HepG2 (cell line): Measurements from ENCODE around the gene KCNQ5. TPM values are rescaled to one million over a fixed set of nuclear protein-coding genes. Genes with fewer than 3 reads are reported as not detected.

Experiments
- ATAC-seq: fragments of 200-7000 bp; cut with Tn5 transposase; 3 replicates; pipeline ENCODE4 v1.9.1; 2020; ENCODE audit warnings: mild to moderate bottlenecking, moderate library complexity
- BruUV-seq: library from RNA; stranded (reverse); fragments of 400-500 nt; replicated peaks from 2 replicates; lab custom pipeline; 2021; lab: Mats Ljungman, UMichigan
- CTCF ChIA-PET: fragments of 300-600 bp; formaldehyde crosslinking; extraction: SDS; loops from one replicate; lab custom pipeline; 2021; ENCODE audit warnings: low total read pairs, inconsistent platforms, low intra/inter-chr PET ratio; lab: Yijun Ruan, JAX
- POLR2A ChIA-PET: fragments of 350-600 bp; sonication (Branson Sonifier 250); formaldehyde crosslinking; loops from one replicate; lab custom pipeline; 2020; ENCODE audit warnings: antibody characterized with exemption, inconsistent platforms; lab: Yijun Ruan, JAX
- DNase-seq: peaks from one replicate; pipeline ENCODE4 v3.0.0-alpha.2; 2015; ENCODE audit warnings: low spot score
- FAIRE-seq: peaks from 3 replicates; lab custom pipeline; 2011; peaks lifted over from hg19 to GRCh38; lab: Jason Lieb, UNC
- H2AFZ ChIP-seq: one replicate; pipeline ENCODE4 v1.6.1; 2011; ENCODE audit warnings: low read length, inconsistent platforms
- H3K27ac ChIP-seq: fragments of 300-600 bp; 3 replicates; pipeline ENCODE4 v1.8.0; 2011; ENCODE audit warnings: mixed run types, mild to moderate bottlenecking, mixed read lengths, low read length, inconsistent platforms; ENCODE audit not compliant: insufficient read depth; ENCODE audit errors: extremely low read length
- H3K27me3 ChIP-seq, 2 experiments: fragments of 200-600 bp in 1 of 2; 2 replicates in 1 of 2; 3 replicates in 1 of 2; pipeline versions ENCODE4 v1.6.0 to v1.8.0; 2011; ENCODE audit warnings: low read length in 2 of 2, mild to moderate bottlenecking in 2 of 2, moderate library complexity in 2 of 2, inconsistent platforms in 1 of 2; ENCODE audit not compliant: insufficient read depth in 2 of 2, control insufficient read depth in 1 of 2
- H3K36me3 ChIP-seq, 2 experiments: fragments of 200-600 bp in 1 of 2; replicated peaks in 1 of 2; 2 replicates in 1 of 2; 3 replicates in 1 of 2; pipeline versions ENCODE4 v1.5.1 to v1.8.0; 2011; ENCODE audit warnings: low read length in 2 of 2, inconsistent platforms in 1 of 2; ENCODE audit not compliant: insufficient read depth in 2 of 2, control insufficient read depth in 1 of 2
- H3K4me1 ChIP-seq: 2 replicates; pipeline ENCODE4 v1.5.1; 2012; ENCODE audit warnings: low read length, inconsistent platforms; ENCODE audit not compliant: insufficient read depth
- H3K4me2 ChIP-seq: 2 replicates; pipeline ENCODE4 v1.6.0; 2011; ENCODE audit warnings: low read depth, low read length, inconsistent platforms
- H3K4me3 ChIP-seq, 3 experiments: fragments of 200-600 bp in 1 of 3; sonication (generic), shearing (Covaris generic) in 1 of 3; replicated peaks in 1 of 3; 2 replicates each; pipeline ENCODE4 v1.5.1; 2011 to 2016; ENCODE audit warnings: low read length in 3 of 3, inconsistent platforms in 2 of 3, low read depth in 2 of 3, mild to moderate bottlenecking in 2 of 3, control low read depth in 1 of 3, mixed read lengths in 1 of 3; ENCODE audit not compliant: insufficient read depth in 1 of 3
- H3K79me2 ChIP-seq: one replicate; pipeline ENCODE4 v1.6.1; 2011; ENCODE audit warnings: low read length, inconsistent platforms; ENCODE audit not compliant: insufficient read depth
- H3K9ac ChIP-seq: 2 replicates; pipeline ENCODE4 v1.6.0; 2011; ENCODE audit warnings: mild to moderate bottlenecking, low read depth, low read length, inconsistent platforms; ENCODE audit not compliant: insufficient read depth
- H3K9me3 ChIP-seq: 2 replicates; pipeline ENCODE4 v1.5.1; 2012; ENCODE audit warnings: mild to moderate bottlenecking, low read length
- H4K20me1 ChIP-seq: 2 replicates; pipeline ENCODE4 v1.6.0; 2011; ENCODE audit warnings: inconsistent platforms, mild to moderate bottlenecking, low read length, moderate library complexity; ENCODE audit not compliant: insufficient read depth
- FOXK2 ChIP-seq: fragments of 450-650 bp; IDR thresholded peaks from 2 replicates; pipeline ENCODE4 v1.6.1; 2016
- HOXA3 ChIP-seq: sonication (generic); formaldehyde crosslinking; IDR thresholded peaks from 2 replicates; pipeline ENCODE4 v1.5.0; 2020; ENCODE audit warnings: missing genetic modification reagents
- ISX ChIP-seq: sonication (generic); formaldehyde crosslinking; conservative IDR thresholded peaks from 2 replicates; pipeline ENCODE4 v1.5.0; 2020; ENCODE audit warnings: missing genetic modification reagents
- MAFG ChIP-seq: sonication (generic); formaldehyde crosslinking; IDR thresholded peaks from 2 replicates; pipeline ENCODE4 v1.5.1; 2020; ENCODE audit warnings: mild to moderate bottlenecking, missing genetic modification reagents
- MED13 ChIP-seq: sonication (generic); formaldehyde crosslinking; IDR thresholded peaks from 2 replicates; pipeline ENCODE4 v1.5.0; 2020; ENCODE audit warnings: missing genetic modification reagents
- NR2F1 ChIP-seq, 2 experiments: fragments of 450-650 bp in 1 of 2; formaldehyde crosslinking in 1 of 2; IDR thresholded peaks; 2 replicates each; pipeline versions ENCODE4 v1.5.0 to v1.6.1; 2016 to 2020; ENCODE audit warnings: mild to moderate bottlenecking in 1 of 2, missing compliant biosample characterization in 1 of 2, missing genetic modification reagents in 1 of 2, moderate library complexity in 1 of 2
- PHF5A ChIP-seq: IDR thresholded peaks from one replicate; pipeline ENCODE4 v1.6.1; 2018; ENCODE audit warnings: low read depth, missing genetic modification reagents; ENCODE audit not compliant: unreplicated experiment
- RBFOX2 ChIP-seq: fragments of 200-400 bp; formaldehyde crosslinking; IDR thresholded peaks from 2 replicates; pipeline ENCODE4 v1.6.1; 2017; ENCODE audit warnings: low read depth, mild to moderate bottlenecking, low read length
- RELA ChIP-seq: sonication (generic); formaldehyde crosslinking; IDR thresholded peaks from 2 replicates; pipeline ENCODE4 v1.4.0; 2020; ENCODE audit warnings: missing genetic modification reagents
- TARDBP ChIP-seq: sonication (generic); formaldehyde crosslinking; IDR thresholded peaks from 2 replicates; pipeline ENCODE4 v1.8.0; 2022; ENCODE audit warnings: mild to moderate bottlenecking, missing genetic modification reagents
- ZBTB20 ChIP-seq: sonication (generic); formaldehyde crosslinking; IDR thresholded peaks from 2 replicates; pipeline ENCODE4 v1.8.1; 2023; ENCODE audit warnings: missing genetic modification reagents, low read depth, mild to moderate bottlenecking, borderline replicate concordance
- ZKSCAN5 ChIP-seq: sonication (generic); formaldehyde crosslinking; IDR thresholded peaks from 2 replicates; pipeline ENCODE4 v1.5.1; 2020; ENCODE audit warnings: mild to moderate bottlenecking, missing genetic modification reagents
- ZNF17 ChIP-seq: sonication (generic); formaldehyde crosslinking; IDR thresholded peaks from 2 replicates; pipeline ENCODE4 v1.5.0; 2020; ENCODE audit warnings: mild to moderate bottlenecking, missing genetic modification reagents
- ZNF432 ChIP-seq: sonication (generic); formaldehyde crosslinking; IDR thresholded peaks from 2 replicates; pipeline ENCODE4 v1.5.0; 2020; ENCODE audit warnings: missing genetic modification reagents, mild to moderate bottlenecking, borderline replicate concordance
- ZNF709 ChIP-seq: sonication (generic); formaldehyde crosslinking; IDR thresholded peaks from 2 replicates; pipeline ENCODE4 v1.5.0; 2020; ENCODE audit warnings: mild to moderate bottlenecking, missing genetic modification reagents
- ZNF720 ChIP-seq: sonication (generic); formaldehyde crosslinking; IDR thresholded peaks from 2 replicates; pipeline ENCODE4 v1.4.0; 2020; ENCODE audit warnings: missing genetic modification reagents
- ZSCAN20 ChIP-seq: sonication (generic); formaldehyde crosslinking; IDR thresholded peaks from 2 replicates; pipeline ENCODE4 v1.4.0; 2020; ENCODE audit warnings: missing genetic modification reagents, mild to moderate bottlenecking, borderline replicate concordance
- ZSCAN22 ChIP-seq: sonication (generic); formaldehyde crosslinking; IDR thresholded peaks from 2 replicates; pipeline ENCODE4 v1.4.0; 2020; ENCODE audit warnings: mild to moderate bottlenecking, missing genetic modification reagents
- WGBS: methylation state at CpG from one replicate; pipeline ENCODE4 v1.1.6; 2017; ENCODE audit warnings: low lambda C conversion rate; 5-methylcytosine and 5-hydroxymethylcytosine counted together
- in situ Hi-C: cut with HindIII; loops from 2 replicates; pipeline ENCODE4 v1.10.0; 2017; ENCODE audit warnings: low pct_unique_long_range_greater_than_20kb; ENCODE audit not compliant: extremely low pct_ligation_motif_present
- intact Hi-C: fragments of 100-400 bp; cut with micrococcal nuclease; formaldehyde crosslinking; loops from one replicate; pipeline ENCODE4 v1.10.0; 2022; ENCODE audit not compliant: unreplicated experiment
- polyA plus RNA-seq, 8 experiments: library from polyadenylated mRNA; depleted of rRNA in 3 of 8; stranded (reverse) in 7 of 8; unstranded in 1 of 8; fragments of >200 nt; fragmentation: Illumina TruSeq in 4 of 8; extraction: Trizol in 4 of 8; gene quantifications; 2 replicates each; pipeline versions ENCODE4 v1.2.1 to v1.2.3, GENCODE V29; 2011 to 2016; ENCODE audit warnings: low read depth in 4 of 8, missing spikeins in 1 of 8, mixed read lengths in 1 of 8; ENCODE audit not compliant: insufficient read depth in 1 of 8
- total RNA-seq, 5 experiments: library from RNA; depleted of rRNA; stranded (reverse); fragments of >200 nt; fragmentation: Illumina TruSeq; extraction: Trizol; gene quantifications; 2 replicates each; pipeline ENCODE4 v1.2.3, GENCODE V29; 2016; ENCODE audit warnings: low read depth in 1 of 5
- TF ChIP-seq, protein P1 (sequence below): sonication (generic); formaldehyde crosslinking; IDR thresholded peaks from 2 replicates; pipeline ENCODE4 v1.8.1; 2023; ENCODE audit warnings: mild to moderate bottlenecking, missing genetic modification reagents, borderline replicate concordance
- TF ChIP-seq, protein P2 (sequence below): sonication (generic); formaldehyde crosslinking; conservative IDR thresholded peaks from 2 replicates; pipeline ENCODE4 v1.4.0; 2020; ENCODE audit warnings: missing genetic modification reagents

KCNQ5 gene
- total and polyA plus RNA-seq, 2 of the 13 experiments (the other 11 are each of a cell fraction or from before 2014, with no cell fraction given) = 0.04 TPM; not detected in 1

DNA sequence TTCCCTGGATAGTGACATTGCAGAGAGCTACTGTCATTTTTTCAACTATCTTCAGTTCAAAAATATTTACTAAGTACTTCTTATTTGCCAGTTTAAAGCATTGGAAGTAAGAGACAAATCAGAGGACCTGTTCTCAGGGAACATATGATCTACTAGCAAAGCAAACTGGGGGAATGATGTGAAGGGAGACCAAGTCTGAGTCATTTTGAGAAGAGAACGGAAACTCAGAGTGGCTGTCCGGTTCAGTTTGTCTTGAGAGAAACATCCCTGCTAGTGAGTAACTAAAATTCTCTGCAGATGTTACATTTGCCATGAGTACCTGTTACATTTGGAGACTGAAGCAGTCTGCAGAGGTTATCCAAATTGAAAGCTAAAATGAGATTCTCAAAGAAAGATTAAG, 118.3 kb downstream of the KCNQ5 start:
- H3K4me1 ChIP-seq = no peaks in the 10 kb centered on the region
- in situ Hi-C loops (no loop called here), intact Hi-C loops (no loop called here)
- H2AFZ ChIP-seq = no peak overlapping the region
- ChIA-PET POLR2A (no interaction called here), CTCF (no interaction called here)
- no peak overlapping the region for H3K4me2 ChIP-seq
- no peak for FAIRE-seq
- BruUV-seq = no TSS peak
- ATAC-seq = no peak
- no peak overlapping the region for H3K27ac ChIP-seq
- no peaks in the 10 kb centered on the region for H3K27me3 ChIP-seq
- no peak for TF ChIP-seq ZNF17 (CRISPR knock-in tag)
- no peak for TF ChIP-seq ZNF709 (CRISPR knock-in tag)
- TF ChIP-seq HOXA3 (CRISPR knock-in tag) = no peak
- TF ChIP-seq ZKSCAN5 (CRISPR knock-in tag) = no peak
- no peak for TF ChIP-seq NR2F1 (CRISPR knock-in tag; IDR thresholded peaks at IDR 0.05)
- TF ChIP-seq, protein P1, sequence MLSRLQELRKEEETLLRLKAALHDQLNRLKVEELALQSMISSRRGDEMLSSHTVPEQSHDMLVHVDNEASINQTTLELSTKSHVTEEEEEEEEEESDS (CRISPR knock-in tag) = no peak
- TF ChIP-seq RBFOX2 = no peak
- H3K9ac ChIP-seq = no peak overlapping the region
- no peaks in the 10 kb centered on the region for H4K20me1 ChIP-seq
- H3K36me3 ChIP-seq = no peaks in the 10 kb centered on the region
- H3K4me3 ChIP-seq = no peak overlapping the region
- DNase-seq = no peak
- no peaks in the 10 kb centered on the region for H3K79me2 ChIP-seq
- WGBS = 5% methylated on average over 2 of the region's 2 CpGs
- H3K9me3 ChIP-seq = no peaks in the 10 kb centered on the region

DNA sequence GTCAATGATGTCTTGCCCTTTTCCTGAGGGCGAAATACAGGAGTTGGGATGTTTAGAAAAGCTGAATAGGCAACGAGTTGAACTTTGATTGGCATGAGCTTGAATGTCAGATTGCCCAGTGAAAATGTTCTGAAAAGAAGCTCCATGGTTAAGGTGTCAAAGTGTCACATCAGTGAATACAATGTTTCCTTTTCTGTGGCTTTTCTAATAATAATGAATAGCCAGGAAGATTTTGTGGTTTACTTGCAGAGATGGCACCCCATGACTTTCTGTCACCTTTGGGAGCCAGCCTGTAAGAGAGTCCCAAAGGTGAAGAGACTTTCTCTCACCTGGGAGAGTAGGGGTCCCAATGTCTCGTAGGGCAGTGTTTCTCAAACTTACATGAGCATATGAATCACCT, 119.2 kb downstream of the KCNQ5 start:
- no peaks in the 10 kb centered on the region for H3K36me3 ChIP-seq
- H3K27me3 ChIP-seq = no peaks in the 10 kb centered on the region
- no peak overlapping the region for H2AFZ ChIP-seq
- no peaks in the 10 kb centered on the region for H3K79me2 ChIP-seq
- H3K4me1 ChIP-seq = no peaks in the 10 kb centered on the region
- no TSS peak for BruUV-seq
- in situ Hi-C loops = no loop called here
- WGBS = 4% methylated on average over 3 of the region's 3 CpGs
- ChIA-PET CTCF (no interaction called here), POLR2A (no interaction called here)
- no peak overlapping the region for H3K4me3 ChIP-seq
- H3K9ac ChIP-seq = no peak overlapping the region
- H3K9me3 ChIP-seq = no peaks in the 10 kb centered on the region
- DNase-seq (no peak), FAIRE-seq (no peak), ATAC-seq (no peak)
- H3K27ac ChIP-seq = no peak overlapping the region
- H4K20me1 ChIP-seq = no peaks in the 10 kb centered on the region
- intact Hi-C loops = no loop called here
- H3K4me2 ChIP-seq = no peak overlapping the region
- no peak for TF ChIP-seq ZSCAN20 (CRISPR knock-in tag)
- TF ChIP-seq PHF5A (CRISPR knock-in tag) = no peak
- TF ChIP-seq FOXK2 = no peak
- TF ChIP-seq ZBTB20 (CRISPR knock-in tag) = no peak
- TF ChIP-seq MAFG (CRISPR knock-in tag) = no peak
- TF ChIP-seq ZNF720 (CRISPR knock-in tag) = no peak
- no peak for TF ChIP-seq ISX (CRISPR knock-in tag)
- TF ChIP-seq ZSCAN22 (CRISPR knock-in tag) = no peak
- no peak for TF ChIP-seq RELA (CRISPR knock-in tag)
- TF ChIP-seq, protein P2, sequence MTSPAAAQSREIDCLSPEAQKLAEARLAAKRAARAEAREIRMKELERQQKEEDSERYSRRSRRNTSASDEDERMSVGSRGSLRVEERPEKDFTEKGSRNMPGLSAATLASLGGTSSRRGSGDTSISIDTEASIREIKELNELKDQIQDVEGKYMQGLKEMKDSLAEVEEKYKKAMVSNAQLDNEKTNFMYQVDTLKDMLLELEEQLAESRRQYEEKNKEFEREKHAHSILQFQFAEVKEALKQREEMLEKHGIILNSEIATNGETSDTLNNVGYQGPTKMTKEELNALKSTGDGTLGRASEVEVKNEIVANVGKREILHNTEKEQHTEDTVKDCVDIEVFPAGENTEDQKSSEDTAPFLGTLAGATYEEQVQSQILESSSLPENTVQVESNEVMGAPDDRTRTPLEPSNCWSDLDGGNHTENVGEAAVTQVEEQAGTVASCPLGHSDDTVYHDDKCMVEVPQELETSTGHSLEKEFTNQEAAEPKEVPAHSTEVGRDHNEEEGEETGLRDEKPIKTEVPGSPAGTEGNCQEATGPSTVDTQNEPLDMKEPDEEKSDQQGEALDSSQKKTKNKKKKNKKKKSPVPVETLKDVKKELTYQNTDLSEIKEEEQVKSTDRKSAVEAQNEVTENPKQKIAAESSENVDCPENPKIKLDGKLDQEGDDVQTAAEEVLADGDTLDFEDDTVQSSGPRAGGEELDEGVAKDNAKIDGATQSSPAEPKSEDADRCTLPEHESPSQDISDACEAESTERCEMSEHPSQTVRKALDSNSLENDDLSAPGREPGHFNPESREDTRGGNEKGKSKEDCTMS (CRISPR knock-in tag) = no peak
- TF ChIP-seq MED13 (CRISPR knock-in tag) = no peak
- TF ChIP-seq ZNF432 (CRISPR knock-in tag) = no peak
- no peak for TF ChIP-seq TARDBP (CRISPR knock-in tag)
